Measurements from ENCODE around the gene ZNF827.

Gene ZNF827

DNA sequence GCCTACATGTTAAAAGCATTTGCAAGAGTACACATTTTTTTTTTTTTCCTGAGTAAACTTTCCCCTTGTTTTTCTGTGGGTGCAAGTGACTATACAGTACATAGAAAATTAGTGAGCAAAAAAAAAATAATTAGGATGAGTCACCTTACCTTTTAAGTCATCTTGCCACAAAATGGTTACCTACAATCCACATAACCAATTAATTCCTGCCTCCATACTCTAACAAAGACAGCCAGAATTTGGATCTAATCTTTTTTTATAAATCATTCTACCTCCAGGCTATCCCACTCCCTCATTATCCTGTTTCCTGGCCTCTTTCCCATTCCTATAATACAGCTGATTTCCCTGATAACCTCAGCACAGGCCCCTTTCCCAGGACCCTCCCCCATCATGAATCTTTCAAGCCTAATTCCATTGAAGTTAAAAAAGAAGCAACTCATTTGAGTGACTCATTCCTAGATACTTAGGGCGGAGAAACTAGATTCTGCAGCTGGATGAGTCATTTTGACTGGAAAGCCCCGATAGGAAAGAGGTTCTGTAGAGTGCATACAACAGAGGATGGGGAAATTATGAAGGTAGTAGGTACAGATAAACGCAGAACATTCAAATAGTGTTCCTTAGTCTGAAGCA is 130.5 kb downstream of the ZNF827 start:
- H3K4me3 ChIP-seq (ENCODE audit: low read depth, low read length), result no peak overlapping the region
- DNase-seq (ENCODE audit: low read depth), result peak; percentile 79
- in situ Hi-C loops (cut with HindIII; ENCODE audit: low sequenced_read_pairs), result no loop called here
- TF ChIP-seq, protein P1, sequence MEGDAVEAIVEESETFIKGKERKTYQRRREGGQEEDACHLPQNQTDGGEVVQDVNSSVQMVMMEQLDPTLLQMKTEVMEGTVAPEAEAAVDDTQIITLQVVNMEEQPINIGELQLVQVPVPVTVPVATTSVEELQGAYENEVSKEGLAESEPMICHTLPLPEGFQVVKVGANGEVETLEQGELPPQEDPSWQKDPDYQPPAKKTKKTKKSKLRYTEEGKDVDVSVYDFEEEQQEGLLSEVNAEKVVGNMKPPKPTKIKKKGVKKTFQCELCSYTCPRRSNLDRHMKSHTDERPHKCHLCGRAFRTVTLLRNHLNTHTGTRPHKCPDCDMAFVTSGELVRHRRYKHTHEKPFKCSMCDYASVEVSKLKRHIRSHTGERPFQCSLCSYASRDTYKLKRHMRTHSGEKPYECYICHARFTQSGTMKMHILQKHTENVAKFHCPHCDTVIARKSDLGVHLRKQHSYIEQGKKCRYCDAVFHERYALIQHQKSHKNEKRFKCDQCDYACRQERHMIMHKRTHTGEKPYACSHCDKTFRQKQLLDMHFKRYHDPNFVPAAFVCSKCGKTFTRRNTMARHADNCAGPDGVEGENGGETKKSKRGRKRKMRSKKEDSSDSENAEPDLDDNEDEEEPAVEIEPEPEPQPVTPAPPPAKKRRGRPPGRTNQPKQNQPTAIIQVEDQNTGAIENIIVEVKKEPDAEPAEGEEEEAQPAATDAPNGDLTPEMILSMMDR (IDR thresholded peaks at IDR 0.05; ENCODE audit: low read depth, low read length, missing control alignments), result no peak

DNA sequence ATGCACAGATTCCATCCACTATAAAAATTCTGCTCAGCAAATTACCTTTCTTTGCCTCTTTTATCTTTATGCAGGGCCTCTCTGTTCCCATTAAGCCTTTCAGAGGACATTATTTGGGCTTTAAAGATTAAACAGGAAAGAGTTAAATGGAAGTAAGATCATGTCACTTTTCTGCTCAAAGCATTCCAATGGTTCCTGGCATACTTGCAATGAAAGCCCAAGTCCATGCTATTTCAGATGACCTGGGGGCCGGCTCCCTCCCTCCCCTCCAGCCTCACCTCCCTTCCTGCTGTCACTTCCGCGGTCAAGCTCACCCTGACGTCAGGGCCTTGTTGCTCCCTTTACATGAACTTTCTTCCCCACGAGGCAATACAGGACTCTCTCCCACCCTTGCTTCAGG is 133.1 kb downstream of the ZNF827 start:
- DNase-seq (ENCODE audit: low read depth), result no peak
- no peak overlapping the region for H3K4me3 ChIP-seq (ENCODE audit: low read depth, low read length)
- in situ Hi-C loops (cut with HindIII; ENCODE audit: low sequenced_read_pairs), result no loop called here
- TF ChIP-seq, protein P1 (IDR thresholded peaks at IDR 0.05; ENCODE audit: low read depth, low read length, missing control alignments), result no peak

DNA sequence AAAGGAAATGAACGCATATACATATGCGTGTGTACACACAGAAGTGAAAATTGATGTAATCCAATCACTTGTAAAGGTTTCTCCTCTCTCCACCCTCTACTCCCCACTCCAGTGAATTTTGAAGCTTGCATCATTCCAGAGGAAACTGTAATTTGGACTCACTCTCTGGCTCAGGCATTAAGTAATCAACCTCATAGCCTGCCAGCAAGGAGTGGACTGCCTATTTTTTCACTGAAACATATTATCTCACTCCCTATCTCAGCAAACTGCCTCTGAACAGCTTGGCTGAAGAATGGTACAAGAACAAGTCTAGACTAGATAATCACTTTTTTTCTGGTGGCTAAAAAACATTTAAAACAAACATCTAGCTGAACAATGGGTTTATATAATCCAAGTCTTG is 134.5 kb downstream of the ZNF827 start:
- peak; percentile 49 for DNase-seq (ENCODE audit: low read depth)
- in situ Hi-C loops (cut with HindIII; ENCODE audit: low sequenced_read_pairs), result no loop called here
- TF ChIP-seq, protein P1 (IDR thresholded peaks at IDR 0.05; ENCODE audit: low read depth, low read length, missing control alignments), result no peak
- no peak overlapping the region for H3K4me3 ChIP-seq (ENCODE audit: low read depth, low read length)

DNA sequence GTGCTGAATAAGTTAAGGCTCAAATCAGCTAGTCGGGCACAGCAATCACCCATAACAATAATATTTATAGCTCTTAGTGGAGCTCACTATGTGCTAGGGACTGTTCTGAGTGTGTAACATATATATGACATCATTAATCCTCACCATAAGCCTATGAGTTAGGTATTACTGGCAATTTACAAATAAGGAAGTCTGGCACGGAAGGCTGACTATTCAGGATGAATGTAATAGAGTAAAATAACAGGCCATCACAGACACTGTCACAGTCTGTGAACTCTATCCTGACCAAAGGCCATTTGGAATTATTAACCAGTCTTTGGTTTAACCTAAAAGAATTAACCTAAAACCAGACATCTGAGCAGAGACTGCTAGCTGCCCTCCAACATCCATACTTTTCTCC is 139.4 kb downstream of the ZNF827 start:
- H3K4me3 ChIP-seq (ENCODE audit: low read depth, low read length), result no peak overlapping the region
- in situ Hi-C loops (cut with HindIII; ENCODE audit: low sequenced_read_pairs), result no loop called here
- DNase-seq (ENCODE audit: low read depth), result no peak
- TF ChIP-seq, protein P1 (IDR thresholded peaks at IDR 0.05; ENCODE audit: low read depth, low read length, missing control alignments), result no peak

DNA sequence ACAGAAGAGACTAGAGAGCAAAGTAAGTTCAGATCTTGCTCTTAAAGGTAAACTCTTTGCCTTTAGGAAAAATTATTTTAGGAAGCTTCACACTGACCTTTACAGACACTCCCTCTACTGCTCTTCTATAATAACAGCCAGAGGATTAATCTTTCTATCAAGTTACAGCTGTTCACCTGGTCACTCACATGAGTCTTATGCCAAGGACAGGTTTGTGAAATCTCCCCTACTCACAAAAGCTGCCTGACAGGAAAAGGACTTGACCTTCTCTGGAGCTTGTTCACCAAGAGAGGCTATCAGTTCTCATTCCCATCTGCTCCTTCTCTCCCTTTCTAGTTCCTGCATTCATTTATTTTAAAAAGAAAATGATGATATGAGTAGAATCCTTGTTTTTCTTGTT is 141.3 kb downstream of the ZNF827 start:
- in situ Hi-C loops (cut with HindIII; ENCODE audit: low sequenced_read_pairs), result no loop called here
- TF ChIP-seq, protein P1 (IDR thresholded peaks at IDR 0.05; ENCODE audit: low read depth, low read length, missing control alignments), result no peak
- no peak for DNase-seq (ENCODE audit: low read depth)
- no peak overlapping the region for H3K4me3 ChIP-seq (ENCODE audit: low read depth, low read length)

DNA sequence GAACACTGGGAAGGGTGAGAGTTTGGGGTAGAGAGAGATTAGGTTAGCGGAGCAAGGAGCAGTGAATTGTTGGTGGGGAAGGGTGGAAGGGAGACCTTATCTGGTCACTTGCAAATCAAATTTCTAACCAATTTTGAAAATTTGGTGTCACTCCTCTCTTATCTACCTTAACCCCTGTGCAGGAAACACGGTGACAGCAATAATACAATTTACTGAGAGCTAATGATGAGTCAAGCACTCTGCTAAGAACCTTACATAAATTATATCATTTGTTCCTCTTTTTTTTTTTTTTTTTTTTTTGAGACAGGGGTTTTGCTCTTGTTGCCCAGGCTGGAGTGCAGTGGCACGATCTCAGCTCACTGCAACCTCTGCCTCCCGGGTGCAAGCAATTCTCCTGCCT is 142.3 kb downstream of the ZNF827 start:
- TF ChIP-seq, protein P1 (IDR thresholded peaks at IDR 0.05; ENCODE audit: low read depth, low read length, missing control alignments), result no peak
- in situ Hi-C loops (cut with HindIII; ENCODE audit: low sequenced_read_pairs), result no loop called here
- H3K4me3 ChIP-seq (ENCODE audit: low read depth, low read length), result no peak overlapping the region

More for the DNA sequence above, 142.3 kb downstream of the ZNF827 start:
- no peak for DNase-seq (ENCODE audit: low read depth)
